Measurements from ENCODE around the gene NLRP3.

GRCh38 chr1:247390996-247391395 is 25.0 kb upstream of the NLRP3 start:
- TF ChIP-seq OSR2 (tag by site-specific recombination; IDR thresholded peaks at IDR 0.05) (no peak), CTCF (tag by site-specific recombination; IDR thresholded peaks at IDR 0.05) (no peak)

All from HEK293 (cell line).